Naive thymus-derived CD8-positive, alpha-beta T cell (primary cell): ENCODE results near the gene C11orf54. TPM values are rescaled to one million over a fixed set of nuclear protein-coding genes. Genes with fewer than 3 reads are reported as not detected.
"Not testable (repeated sequence)": the region's sequence is repeated elsewhere in the genome, so short reads cannot be mapped to it uniquely, and the experiment has no call there.

Experiments used
- ATAC-seq, 2 donors: fragments of 150-1000 bp; cut with Tn5 transposase in 1 of 2; sonication (Bioruptor Pico), chemical (Tn5 transposase) in 1 of 2; 1 replicate in 1 of 2; 2 replicates in 1 of 2; pipeline ENCODE4 v1.10.0; 2021; ENCODE audit warnings: mild to moderate bottlenecking in 2 of 2, moderate library complexity in 2 of 2
- POLR2A ChIA-PET: fragments of 350-600 bp; sonication (Branson Sonifier 250); formaldehyde crosslinking; loops from one replicate; lab custom pipeline; 2021; ENCODE audit warnings: antibody characterized with exemption; lab: Charles Lee
- DNase-seq, 10 donors: peaks; one replicate each; pipeline versions ENCODE4 v3.0.0 to v3.0.0-alpha.2; 2020 to 2022
- H3K27ac Mint-ChIP-seq, 10 donors: one replicate each; pipeline ENCODE4 v1.8.0; 2020 to 2022; ENCODE audit warnings: mild to moderate bottlenecking in 10 of 10, mixed read lengths in 10 of 10, moderate library complexity in 4 of 10, inconsistent platforms in 1 of 10
- H3K27me3 Mint-ChIP-seq, 5 donors: one replicate each; pipeline ENCODE4 v1.8.0; 2021 to 2022; ENCODE audit warnings: mixed read lengths in 5 of 5
- H3K36me3 Mint-ChIP-seq, 3 donors: one replicate each; pipeline ENCODE4 v1.8.0; 2020 to 2022; ENCODE audit warnings: mixed read lengths in 3 of 3, mild to moderate bottlenecking in 2 of 3, inconsistent platforms in 1 of 3
- H3K4me1 Mint-ChIP-seq, 4 donors: one replicate each; pipeline ENCODE4 v1.8.0; 2021 to 2022; ENCODE audit warnings: mixed read lengths in 4 of 4
- H3K4me3 Mint-ChIP-seq, 10 donors: one replicate each; pipeline ENCODE4 v1.8.0; 2020 to 2022; ENCODE audit warnings: mild to moderate bottlenecking in 10 of 10, mixed read lengths in 10 of 10, moderate library complexity in 6 of 10, inconsistent platforms in 1 of 10
- H3K9me3 Mint-ChIP-seq, 9 donors: one replicate each; pipeline ENCODE4 v1.8.0; 2020 to 2022; ENCODE audit warnings: mixed read lengths in 9 of 9, mild to moderate bottlenecking in 3 of 9, inconsistent platforms in 1 of 9, moderate library complexity in 1 of 9
- polyA plus RNA-seq, 3 donors: library from polyadenylated mRNA; unstranded; fragments of 300-500 nt; fragmentation: Illumina TruSeq; gene quantifications; one replicate each; pipeline ENCODE4 v1.2.3, GENCODE V29; 2021
- total RNA-seq, 8 experiments: library from RNA in 2 of 8; stranded (reverse) in 2 of 8; gene quantifications; one replicate each; pipeline ENCODE4 v1.2.3 and lab custom pipeline; 2021 to 2026

Gene C11orf54
- total and polyA plus RNA-seq, 5 experiments from 2014 or later = 18.7 to 49.2 (median 21.6) TPM

GRCh38 chr11:93751001-93751400 lies 9.5 kb downstream of the C11orf54 start:
- Mint-ChIP-seq H3K4me1 (peaks cover 0 to 14% (median 3%) of the 10 kb centered on the region in 4 donors), H3K4me3 (no peak overlapping the region), H3K27me3 (no peaks in the 10 kb centered on the region), H3K9me3 (no peaks in the 10 kb centered on the region), H3K27ac (peak overlapping the region in 1 of 10 donors; percentile 58), H3K36me3 (peaks cover 0 to 44% (median 13%) of the 10 kb centered on the region in 3 donors)
- DNase-seq = no peak
- POLR2A ChIA-PET = interaction anchor here (0.6 to 1.1 kb wide), 3 partner anchors 10 to 1460 kb away, joined by 3 to 6 read pairs (median 4); partner anchors contain the start of genes C11orf54 and TAF1D
- no peak for ATAC-seq

DNA sequence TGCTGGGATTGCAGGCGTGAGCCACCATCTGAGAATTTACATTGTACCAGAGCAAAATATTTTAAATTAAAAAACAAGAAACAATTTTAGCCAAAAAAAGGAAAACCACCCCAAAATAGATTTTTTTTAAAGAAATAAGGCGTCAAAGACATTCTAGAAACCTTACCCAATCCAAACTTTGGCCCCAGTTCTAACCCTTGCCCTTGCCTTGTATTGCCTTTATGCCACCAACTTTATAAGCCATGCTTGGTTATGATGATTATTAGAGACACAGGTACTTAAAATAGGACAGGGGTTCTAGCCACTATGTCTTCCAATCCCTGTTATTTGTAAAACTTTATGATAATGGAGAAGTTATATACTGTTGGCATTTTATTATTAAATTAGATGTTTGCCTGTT lies 11.8 kb downstream of the C11orf54 start:
- Mint-ChIP-seq H3K27ac (no peak overlapping the region), H3K9me3 (no peaks in the 10 kb centered on the region), H3K4me1 (peaks cover 0 to 5% (median 0%) of the 10 kb centered on the region in 4 donors), H3K36me3 (peaks cover 4 to 57% (median 20%) of the 10 kb centered on the region in 3 donors), H3K4me3 (no peak overlapping the region), H3K27me3 (no peaks in the 10 kb centered on the region)
- POLR2A ChIA-PET = no interaction called here
- ATAC-seq = no peak
- DNase-seq = no peak

DNA sequence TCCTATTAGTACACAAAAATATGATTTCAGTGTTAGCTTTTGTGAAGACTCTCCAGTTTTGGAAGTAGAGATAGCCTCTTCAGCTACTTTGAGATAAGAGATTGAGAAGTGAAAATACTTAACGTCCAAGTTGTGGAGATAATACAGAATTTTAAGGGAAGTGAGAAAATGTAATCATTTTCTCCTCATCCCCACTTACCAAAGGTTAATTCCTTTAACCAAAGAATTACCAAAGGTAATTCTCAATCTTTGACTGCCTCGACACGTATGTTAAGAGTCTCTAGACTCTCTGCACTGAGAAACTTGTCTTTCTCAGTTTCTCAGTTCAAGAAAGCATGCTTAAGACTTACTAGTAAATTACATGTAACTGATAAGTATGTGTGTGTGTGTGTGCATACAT lies 15.3 kb downstream of the C11orf54 start:
- POLR2A ChIA-PET = no interaction called here
- ATAC-seq = no peak
- no peak overlapping the region for H3K27ac Mint-ChIP-seq
- DNase-seq = no peak
- H3K36me3 Mint-ChIP-seq = peaks cover 7 to 66% (median 31%) of the 10 kb centered on the region in 3 donors
- H3K27me3 Mint-ChIP-seq = no peaks in the 10 kb centered on the region
- no peaks in the 10 kb centered on the region for H3K9me3 Mint-ChIP-seq
- H3K4me1 Mint-ChIP-seq = peaks cover 0 to 5% (median 0%) of the 10 kb centered on the region in 4 donors
- H3K4me3 Mint-ChIP-seq = no peak overlapping the region

DNA sequence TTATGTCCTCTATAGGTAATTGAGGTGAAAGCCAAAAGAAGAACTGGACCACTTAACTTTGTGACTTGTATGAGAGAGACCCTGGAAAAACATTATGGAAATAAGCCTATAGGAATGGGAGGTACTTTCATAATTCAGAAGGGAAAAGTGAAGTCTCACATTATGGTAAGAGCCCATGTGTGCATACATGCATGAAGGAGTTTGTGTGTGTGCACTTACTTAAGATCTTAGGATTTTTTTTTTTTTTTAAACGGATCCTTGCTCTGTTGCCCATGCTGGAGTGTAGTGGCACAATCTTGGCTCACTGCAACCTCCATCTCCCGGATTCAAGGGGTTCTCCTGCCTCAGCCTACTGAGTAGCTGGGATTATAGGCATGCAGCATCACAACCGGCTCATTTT lies 15.8 kb downstream of the C11orf54 start:
- H3K36me3 Mint-ChIP-seq = peaks cover 7 to 68% (median 28%) of the 10 kb centered on the region in 3 donors
- ATAC-seq = no peak

GRCh38 chr11:93757924-93758865 lies 16.7 kb downstream of the C11orf54 start:
- Mint-ChIP-seq H3K4me1 (no peaks in the 10 kb centered on the region), H3K36me3 (peaks cover 7 to 70% (median 23%) of the 10 kb centered on the region in 3 donors), H3K27ac (no peak overlapping the region), H3K4me3 (no peak overlapping the region), H3K27me3 (no peaks in the 10 kb centered on the region), H3K9me3 (no peaks in the 10 kb centered on the region)
- POLR2A ChIA-PET = interaction anchor here (0.6 to 0.7 kb wide), 2 partner anchors 25 to 26 kb away, joined by 3 read pairs; partner anchors contain the start of gene MED17
- DNase-seq (no peak), ATAC-seq (no peak)

More for the DNA sequence above, 15.8 kb downstream of the C11orf54 start:
- POLR2A ChIA-PET = interaction anchor here (0.7 kb wide), 1 partner anchor 27 kb away, joined by 3 read pairs; the partner anchor contains the start of gene MED17
- no peak for DNase-seq
- no peaks in the 10 kb centered on the region for H3K9me3 Mint-ChIP-seq
- H3K4me3 Mint-ChIP-seq = no peak overlapping the region
- no peaks in the 10 kb centered on the region for H3K27me3 Mint-ChIP-seq
- peaks cover 0 to 1% (median 0%) of the 10 kb centered on the region in 4 donors for H3K4me1 Mint-ChIP-seq
- no peak overlapping the region for H3K27ac Mint-ChIP-seq

DNA sequence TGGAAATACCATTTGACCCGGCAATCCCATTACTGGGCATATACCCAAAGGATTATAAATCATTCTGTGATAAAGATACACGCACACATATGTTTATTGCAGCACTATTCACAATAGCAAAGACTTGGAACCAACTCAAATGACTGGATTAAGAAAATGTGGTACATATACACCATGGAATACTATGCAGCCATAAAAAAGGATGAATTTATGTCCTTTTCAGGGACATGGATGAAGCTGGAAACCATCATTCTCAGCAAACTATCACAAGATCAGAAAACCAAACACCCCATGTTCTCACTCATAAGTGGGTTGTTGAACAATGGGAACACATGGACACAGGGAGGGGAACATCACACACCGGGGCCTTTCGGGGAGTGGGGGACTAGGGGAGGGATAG lies 17.7 kb downstream of the C11orf54 start:
- H3K4me1 Mint-ChIP-seq, DNase-seq, H3K4me3 Mint-ChIP-seq, POLR2A ChIA-PET, ATAC-seq, H3K9me3 Mint-ChIP-seq, H3K27me3 Mint-ChIP-seq, H3K27ac Mint-ChIP-seq: not testable (repeated sequence)
- peaks cover 7 to 69% (median 19%) of the 10 kb centered on the region in 3 donors for H3K36me3 Mint-ChIP-seq

DNA sequence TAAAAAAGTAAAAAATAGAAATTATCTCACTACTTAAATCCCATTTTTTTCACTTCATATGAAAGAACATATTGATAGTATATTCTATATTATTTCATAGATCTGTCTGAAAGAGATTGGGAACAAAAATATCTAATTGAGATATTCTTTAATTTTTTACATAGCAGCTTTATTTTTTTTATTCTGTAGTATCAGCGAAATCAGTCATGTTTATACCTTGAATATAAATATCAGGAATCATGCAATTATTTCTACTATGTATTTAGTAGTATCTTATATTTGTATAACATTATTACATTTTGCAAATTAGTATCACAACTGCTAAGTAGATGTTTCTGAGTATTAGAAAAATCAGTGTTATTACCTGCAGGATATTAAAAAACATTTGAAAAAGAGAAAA lies 20.4 kb downstream of the C11orf54 start:
- Mint-ChIP-seq H3K4me3 (no peak overlapping the region), H3K27me3 (no peaks in the 10 kb centered on the region), H3K27ac (no peak overlapping the region), H3K36me3 (peaks cover 5 to 58% (median 20%) of the 10 kb centered on the region in 3 donors), H3K9me3 (no peaks in the 10 kb centered on the region), H3K4me1 (no peaks in the 10 kb centered on the region)
- ATAC-seq (no peak), DNase-seq (no peak)
- POLR2A ChIA-PET = no interaction called here

GRCh38 chr11:93765551-93765950 lies 24.1 kb downstream of the C11orf54 start:
- DNase-seq = no peak
- Mint-ChIP-seq H3K4me1 (no peaks in the 10 kb centered on the region), H3K27ac (peak overlapping the region in 2 of 10 donors; percentile 35 to 53), H3K9me3 (peaks cover 0 to 2% (median 0%) of the 10 kb centered on the region in 9 donors), H3K36me3 (peaks cover 3 to 30% (median 3%) of the 10 kb centered on the region in 3 donors), H3K4me3 (no peak overlapping the region), H3K27me3 (no peaks in the 10 kb centered on the region)
- POLR2A ChIA-PET = interaction anchor here (1.2 to 1.6 kb wide), 2 partner anchors 18 to 24 kb away, joined by 3 to 5 read pairs; partner anchors contain the start of genes C11orf54, MED17 and TAF1D
- ATAC-seq = no peak

DNA sequence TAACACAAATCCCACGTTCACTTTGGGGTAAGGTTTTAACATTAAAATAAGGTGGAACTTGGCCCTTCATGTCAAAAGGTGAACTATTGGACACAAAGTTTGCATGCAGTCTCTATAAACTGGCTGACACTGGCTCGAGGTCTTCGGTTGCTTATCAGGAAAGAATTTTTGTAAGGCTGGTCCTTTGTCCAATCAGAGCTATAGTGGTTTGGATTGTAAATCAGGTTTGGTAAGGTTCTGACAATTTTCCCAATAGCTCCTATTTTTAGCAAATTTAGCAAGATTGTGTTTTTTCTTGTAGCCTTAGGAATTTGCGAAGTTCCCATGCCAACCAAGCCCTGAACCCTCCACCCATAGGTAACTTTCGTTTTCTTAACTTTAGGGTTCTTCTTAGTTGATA lies 25.0 kb downstream of the C11orf54 start:
- DNase-seq (no peak), ATAC-seq (no peak)
- POLR2A ChIA-PET = interaction anchor here (1.2 to 1.6 kb wide), 2 partner anchors 17 to 25 kb away, joined by 3 to 5 read pairs; partner anchors contain the start of genes C11orf54, MED17 and TAF1D
- Mint-ChIP-seq H3K27ac (no peak overlapping the region), H3K36me3 (peaks cover under 1 to 24% (median 3%) of the 10 kb centered on the region in 3 donors), H3K4me3 (no peak overlapping the region), H3K27me3 (no peaks in the 10 kb centered on the region), H3K4me1 (no peaks in the 10 kb centered on the region), H3K9me3 (peaks cover 0 to 2% (median 0%) of the 10 kb centered on the region in 9 donors)

DNA sequence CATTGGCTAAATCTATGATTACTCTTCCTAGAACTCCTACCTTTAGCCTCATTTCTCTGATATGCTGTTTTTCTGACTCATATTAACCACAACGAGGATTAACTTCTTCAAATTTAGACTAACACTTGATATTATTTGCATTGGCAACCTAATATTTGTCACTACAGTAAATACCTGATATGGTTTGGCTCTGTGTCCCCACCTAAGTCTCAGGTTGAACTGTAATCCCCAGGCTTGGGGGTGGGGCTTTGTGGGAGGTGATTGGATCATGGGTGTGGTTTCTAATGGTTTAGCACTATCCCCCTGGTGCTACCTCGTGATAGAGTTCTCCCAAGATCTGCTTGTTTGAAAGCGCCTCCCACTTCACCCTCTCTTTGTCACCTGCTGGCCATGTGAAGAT lies 25.5 kb downstream of the C11orf54 start:
- no peaks in the 10 kb centered on the region for H3K27me3 Mint-ChIP-seq
- peaks cover 0 to 2% (median 0%) of the 10 kb centered on the region in 9 donors for H3K9me3 Mint-ChIP-seq
- H3K27ac Mint-ChIP-seq = no peak overlapping the region
- no peaks in the 10 kb centered on the region for H3K4me1 Mint-ChIP-seq
- ATAC-seq (no peak), DNase-seq (no peak)
- no peak overlapping the region for H3K4me3 Mint-ChIP-seq
- POLR2A ChIA-PET = no interaction called here
- H3K36me3 Mint-ChIP-seq = peaks cover 0 to 19% (median 3%) of the 10 kb centered on the region in 3 donors

DNA sequence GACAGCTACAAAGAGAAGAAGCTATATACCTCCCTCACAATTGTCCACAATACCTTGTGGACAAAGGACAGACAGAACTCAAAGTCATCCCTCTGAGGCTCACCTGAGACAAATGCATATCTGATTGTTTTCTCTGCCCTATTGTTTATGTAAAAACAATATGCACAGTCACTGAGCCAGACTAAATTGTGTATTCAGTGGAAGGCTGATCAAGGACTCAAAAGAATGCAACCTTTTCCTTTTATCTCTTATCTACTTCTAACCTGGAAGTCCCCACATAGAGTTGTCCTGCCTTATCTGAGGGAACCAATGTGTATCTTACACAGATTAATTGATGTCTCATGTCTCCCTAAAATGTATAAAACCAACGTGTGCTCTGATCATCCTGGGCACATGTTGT lies 28.7 kb downstream of the C11orf54 start:
- H3K27me3 Mint-ChIP-seq = no peaks in the 10 kb centered on the region
- no peak overlapping the region for H3K27ac Mint-ChIP-seq
- H3K9me3 Mint-ChIP-seq = peaks cover 0 to 2% (median 0%) of the 10 kb centered on the region in 9 donors
- no peak for ATAC-seq
- H3K4me3 Mint-ChIP-seq = no peak overlapping the region
- no peak for DNase-seq
- peaks cover 0 to 4% (median 2%) of the 10 kb centered on the region in 3 donors for H3K36me3 Mint-ChIP-seq
- no peaks in the 10 kb centered on the region for H3K4me1 Mint-ChIP-seq
- POLR2A ChIA-PET = no interaction called here

DNA sequence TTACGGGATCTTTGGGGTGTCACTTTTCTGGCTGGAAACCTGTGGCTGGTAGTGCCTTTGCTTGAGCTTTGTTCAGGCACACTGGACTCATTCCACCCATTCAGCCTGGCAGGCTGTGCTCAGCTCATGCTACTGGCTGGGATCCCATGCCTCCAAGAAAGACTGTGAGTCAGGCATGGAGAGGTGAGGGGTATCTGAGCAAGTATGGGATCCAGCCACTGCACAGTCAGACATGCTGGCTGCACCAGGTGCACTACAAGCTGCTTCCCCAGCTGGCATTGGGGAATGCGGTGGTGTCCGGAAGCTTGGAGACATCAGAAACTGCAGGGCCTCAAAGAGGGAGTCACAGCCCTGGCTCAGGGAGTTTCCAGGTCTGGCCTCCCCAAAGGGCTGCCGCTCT lies 30.7 kb downstream of the C11orf54 start:
- Mint-ChIP-seq H3K4me1 (no peaks in the 10 kb centered on the region), H3K9me3 (peaks cover 0 to 2% (median 0%) of the 10 kb centered on the region in 9 donors), H3K4me3 (no peak overlapping the region), H3K27ac (no peak overlapping the region), H3K36me3 (peaks cover 0 to 4% (median 0%) of the 10 kb centered on the region in 3 donors), H3K27me3 (no peaks in the 10 kb centered on the region)
- DNase-seq = no peak
- ATAC-seq = no peak
- POLR2A ChIA-PET = no interaction called here
